Raji (cell line): ENCODE measurements around the gene GALNT12.

Experiments
- POLR2A ChIP-seq: IDR thresholded peaks from 2 replicates; pipeline ENCODE4 v1.6.1; 2011; ENCODE audit warnings: low read depth, low read length, control low read depth; ENCODE audit not compliant: insufficient read depth

The GALNT12 gene

GRCh38 chr9:98850851-98851729 lies 43.6 kb downstream of the GALNT12 start:
- no peak for TF ChIP-seq POLR2A

DNA sequence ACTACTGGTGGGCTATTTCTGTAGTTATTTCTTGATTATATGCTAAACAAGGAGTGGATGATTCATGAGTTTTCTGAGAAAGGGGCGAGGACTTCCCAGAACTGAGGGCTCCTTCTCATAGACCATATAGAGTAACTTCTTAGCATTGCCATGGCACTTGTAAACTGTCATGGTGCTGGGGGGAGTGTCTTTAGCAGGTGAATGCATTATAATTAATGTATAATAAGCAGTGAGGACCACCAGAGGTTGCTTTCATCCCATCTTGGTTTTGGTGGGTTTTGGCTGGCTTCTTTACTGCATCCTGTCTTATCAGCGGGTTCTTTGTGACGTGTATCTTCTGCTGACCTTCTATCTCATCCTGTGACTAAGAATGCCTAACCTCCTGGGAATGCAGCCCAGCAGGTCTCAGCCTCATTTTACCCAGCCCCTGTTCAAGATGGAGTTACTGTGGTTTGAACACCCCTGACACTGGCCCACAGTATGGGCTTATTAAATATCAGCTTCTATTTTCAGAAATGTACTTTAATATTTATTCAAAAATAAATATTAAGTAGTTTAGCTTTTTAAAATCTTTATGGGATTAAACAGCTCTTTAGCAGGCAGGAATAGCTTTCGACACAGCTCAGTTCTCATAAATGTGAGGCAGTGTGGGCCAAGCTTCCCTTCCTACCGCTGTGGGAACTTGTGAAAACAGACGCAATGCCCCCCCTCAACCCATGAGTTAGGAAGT lies 44.4 kb downstream of the GALNT12 start:
- TF ChIP-seq POLR2A = no peak

DNA sequence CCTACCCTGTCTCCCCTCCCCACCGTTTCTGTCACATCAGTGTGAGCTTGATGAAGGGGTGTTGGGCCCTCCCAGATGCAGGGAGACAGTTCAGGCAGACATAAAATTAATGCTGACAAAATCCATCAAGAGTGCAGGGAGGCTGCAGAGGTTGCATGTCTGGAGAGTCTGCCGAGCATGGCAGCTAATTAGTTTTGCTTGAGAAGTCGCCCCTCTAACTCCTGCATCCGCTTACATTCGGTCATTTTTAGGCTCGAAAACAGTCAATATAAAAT lies 44.9 kb downstream of the GALNT12 start:
- no peak for TF ChIP-seq POLR2A

GRCh38 chr9:98852961-98853360 lies 45.5 kb downstream of the GALNT12 start:
- no peak for TF ChIP-seq POLR2A

GRCh38 chr9:98854266-98854665 lies 46.8 kb downstream of the GALNT12 start:
- no peak for TF ChIP-seq POLR2A

DNA sequence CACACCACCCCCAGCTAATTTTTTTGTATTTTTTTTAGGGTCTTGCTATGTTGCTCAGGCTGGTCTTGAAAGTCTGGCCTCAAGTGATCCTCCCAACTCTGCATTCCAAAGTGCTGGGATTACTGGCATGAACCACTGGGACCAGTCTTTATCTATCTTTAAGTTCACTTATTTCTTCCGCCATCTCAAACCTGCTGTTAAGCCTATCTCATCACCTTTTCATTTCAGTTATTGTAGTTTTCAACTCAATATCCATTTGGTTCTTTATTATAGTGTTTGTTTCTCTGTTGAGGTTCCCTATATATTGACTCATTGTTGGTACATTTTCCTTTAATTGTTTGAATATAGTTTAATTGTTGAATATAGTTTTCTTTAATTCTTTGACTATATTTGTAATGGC lies 48.1 kb downstream of the GALNT12 start:
- no peak for TF ChIP-seq POLR2A

- TF ChIP-seq POLR2A = no peak
These were observed 49.5 kb downstream of the GALNT12 start for GRCh38 chr9:98856982-98857381.

DNA sequence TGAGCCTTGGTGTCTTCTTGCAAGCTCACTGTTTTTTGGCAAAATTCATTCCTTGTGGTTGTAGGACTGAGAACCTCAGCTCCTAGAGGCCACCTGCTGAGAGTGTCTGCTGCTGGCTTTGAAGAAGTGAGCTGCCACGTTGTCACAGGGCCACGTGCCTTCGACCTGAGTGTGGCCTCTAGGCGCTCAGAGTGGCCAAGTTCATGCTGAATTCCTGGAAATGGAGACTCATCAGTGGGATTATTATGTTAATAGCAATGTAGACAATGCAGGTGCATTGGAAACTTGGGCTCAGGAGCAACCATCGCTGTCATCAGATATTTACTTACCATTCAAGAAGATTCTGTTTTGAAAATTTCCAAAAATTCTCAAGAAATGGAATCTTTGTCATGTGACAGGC lies 52.5 kb downstream of the GALNT12 start:
- TF ChIP-seq POLR2A = no peak

DNA sequence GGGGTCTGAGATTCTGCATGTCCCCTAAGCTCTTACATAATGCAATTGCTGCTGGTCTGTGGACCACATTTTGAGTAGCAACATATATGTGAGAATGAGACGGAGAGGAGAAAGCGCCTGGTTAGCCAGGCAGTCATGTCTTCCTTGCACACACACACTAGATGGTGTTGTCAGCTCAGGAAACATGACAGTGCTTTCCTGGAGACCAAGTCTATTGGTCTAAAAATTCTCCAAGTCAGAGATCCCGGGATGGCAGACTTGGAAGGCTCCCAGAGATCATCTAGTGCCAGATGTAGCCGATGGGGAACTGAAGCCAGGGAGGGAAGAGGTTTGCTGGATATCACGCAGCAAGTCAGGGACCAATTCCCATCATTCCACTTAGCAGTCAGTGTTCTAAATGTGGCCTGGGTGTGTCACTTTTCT lies 53.4 kb downstream of the GALNT12 start:
- no peak for TF ChIP-seq POLR2A

DNA sequence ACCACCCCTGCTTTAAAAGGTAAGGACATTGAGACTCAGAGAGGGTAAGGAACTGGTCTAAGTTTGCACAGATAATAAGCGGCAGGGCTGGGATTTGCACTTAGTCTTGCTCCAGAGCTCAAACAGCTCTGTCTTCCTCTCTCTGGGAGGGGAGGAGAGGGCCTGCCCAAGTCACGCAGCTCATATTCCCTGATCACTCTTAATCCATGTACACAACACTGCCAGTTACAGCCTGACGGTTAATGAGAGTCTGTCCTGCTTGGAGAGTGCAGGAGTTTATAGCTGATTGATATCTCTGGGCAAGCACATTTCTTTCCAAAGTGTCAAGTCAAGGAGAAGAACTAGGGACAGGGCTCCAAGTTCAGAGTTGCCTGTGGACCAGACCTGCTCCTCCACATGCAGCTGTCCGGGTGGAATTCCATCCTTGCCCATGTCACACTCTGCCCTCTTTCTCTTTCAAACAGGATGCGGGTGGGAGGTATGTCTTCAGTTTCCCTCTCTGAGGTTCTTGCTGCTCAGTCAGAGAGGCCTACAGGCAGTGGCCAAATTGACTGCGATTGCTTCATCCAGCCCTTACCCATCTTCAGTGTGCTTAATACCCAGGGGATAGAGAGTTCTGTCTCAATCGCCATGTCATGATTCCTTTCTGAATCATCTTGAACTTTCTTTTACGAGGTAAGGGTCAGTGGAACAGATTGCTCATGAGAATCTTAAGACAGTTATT lies 54.5 kb downstream of the GALNT12 start:
- no peak for TF ChIP-seq POLR2A

DNA sequence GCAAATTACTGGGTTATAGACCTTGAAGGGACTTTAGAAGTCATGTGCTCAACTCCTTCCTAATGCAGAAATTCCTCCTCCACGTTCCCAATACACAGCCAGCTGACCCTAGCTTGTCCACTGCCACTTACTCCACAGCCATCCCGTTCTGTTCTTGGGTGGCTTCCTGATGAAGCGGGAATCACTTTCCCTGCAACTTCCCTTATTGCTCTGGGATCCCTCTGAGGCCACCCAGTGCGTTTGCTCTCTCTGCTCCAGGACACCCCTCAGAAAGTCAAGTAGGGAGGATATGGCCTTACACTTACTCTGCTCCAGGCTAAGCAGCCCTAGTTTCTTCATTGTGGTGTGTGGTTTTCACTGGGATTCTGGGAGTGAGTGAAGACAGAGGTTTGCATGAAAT lies 55.5 kb downstream of the GALNT12 start:
- no peak for TF ChIP-seq POLR2A

- no peak for TF ChIP-seq POLR2A
These were observed 57.1 kb downstream of the GALNT12 start for GRCh38 chr9:98864281-98865174.

DNA sequence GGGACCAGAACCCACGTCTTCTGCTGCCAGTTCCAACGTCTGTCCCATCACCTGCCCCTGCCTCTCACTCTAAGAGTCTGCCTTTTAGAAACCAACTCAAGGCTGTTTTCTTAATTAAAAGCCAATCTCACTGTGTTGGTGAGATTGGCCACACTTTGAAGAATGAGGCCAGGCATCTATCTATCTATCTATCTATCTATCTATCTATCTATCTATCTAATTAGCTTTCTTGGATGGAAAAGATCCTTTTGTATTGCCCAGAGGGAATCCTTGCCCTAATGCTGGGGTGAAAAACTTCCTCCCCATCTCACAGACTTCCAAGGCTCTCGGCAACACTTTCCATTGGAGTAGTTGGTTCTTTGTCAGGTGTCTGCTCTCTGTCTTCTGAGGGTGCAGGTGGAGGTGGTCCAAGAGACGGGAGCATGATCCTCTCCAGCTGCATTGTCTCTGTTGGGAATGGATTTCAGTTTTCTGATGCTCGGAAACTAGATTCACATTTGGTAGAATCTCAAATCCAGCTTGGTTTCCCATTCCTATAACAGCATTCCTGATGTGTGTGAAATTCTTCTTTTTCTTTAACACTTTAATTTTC lies 57.9 kb downstream of the GALNT12 start:
- no peak for TF ChIP-seq POLR2A

GRCh38 chr9:98866435-98867102 lies 59.1 kb downstream of the GALNT12 start:
- TF ChIP-seq POLR2A = no peak
